Measurements from ENCODE around the gene PAPOLA. TPM values are rescaled to one million over a fixed set of nuclear protein-coding genes. Genes with fewer than 3 reads are reported as not detected.
"Not testable (repeated sequence)": the region's sequence is repeated elsewhere in the genome, so short reads cannot be mapped to it uniquely, and the experiment has no call there.

PAPOLA gene
- total RNA-seq, 1 donor from 2014 or later, result 143 TPM

GRCh38 chr14:96497586-96497985 is 4.6 kb upstream of the PAPOLA start:
- Histone ChIP-seq H3K4me3 (no peak overlapping the region), H3K27ac (no peak overlapping the region), H3K4me1 (peaks cover 7% of the 10 kb centered on the region), H3K36me3 (no peaks in the 10 kb centered on the region), H3K9me3 (no peaks in the 10 kb centered on the region), H3K27me3 (no peaks in the 10 kb centered on the region)
- intact Hi-C loops (cut with DNase I), result no loop called here
- no peak for DNase-seq (ENCODE audit: extremely low spot score in 2 of 2)
- no peak for TF ChIP-seq CTCF (IDR thresholded peaks at IDR 0.05)
- no peak for TF ChIP-seq POLR2AphosphoS5 (IDR thresholded peaks at IDR 0.05; ENCODE audit: insufficient read depth in 1 of 2, low read depth in 1 of 2)
- TF ChIP-seq POLR2A (IDR thresholded peaks at IDR 0.05), result no peak

- Histone ChIP-seq H3K36me3 (no peaks in the 10 kb centered on the region), H3K9me3 (no peaks in the 10 kb centered on the region), H3K4me3 (peak overlapping the region; percentile 78 to 88), H3K4me1 (peaks cover 34% of the 10 kb centered on the region), H3K27ac (peak overlapping the region; percentile 98), H3K27me3 (no peaks in the 10 kb centered on the region)
- TF ChIP-seq CTCF (IDR thresholded peaks at IDR 0.05) (no peak), POLR2A (IDR thresholded peaks at IDR 0.05) (no peak), POLR2AphosphoS5 (IDR thresholded peaks at IDR 0.05; ENCODE audit: insufficient read depth in 1 of 2, low read depth in 1 of 2) (no peak)
- no peak for DNase-seq (ENCODE audit: extremely low spot score in 2 of 2)
- intact Hi-C loops (cut with DNase I), result no loop called here
Observed at GRCh38 chr14:96501217-96501739, 904 bp upstream of the PAPOLA start.

GRCh38 chr14:96502621-96503305 is 581 bp downstream of the PAPOLA start:
- TF ChIP-seq POLR2AphosphoS5 (IDR thresholded peaks at IDR 0.05; ENCODE audit: insufficient read depth in 1 of 2, low read depth in 1 of 2), result no peak
- TF ChIP-seq POLR2A (IDR thresholded peaks at IDR 0.05), result no peak
- TF ChIP-seq CTCF (IDR thresholded peaks at IDR 0.05), result no peak
- H3K4me1 ChIP-seq, result peaks cover 38% of the 10 kb centered on the region

DNA sequence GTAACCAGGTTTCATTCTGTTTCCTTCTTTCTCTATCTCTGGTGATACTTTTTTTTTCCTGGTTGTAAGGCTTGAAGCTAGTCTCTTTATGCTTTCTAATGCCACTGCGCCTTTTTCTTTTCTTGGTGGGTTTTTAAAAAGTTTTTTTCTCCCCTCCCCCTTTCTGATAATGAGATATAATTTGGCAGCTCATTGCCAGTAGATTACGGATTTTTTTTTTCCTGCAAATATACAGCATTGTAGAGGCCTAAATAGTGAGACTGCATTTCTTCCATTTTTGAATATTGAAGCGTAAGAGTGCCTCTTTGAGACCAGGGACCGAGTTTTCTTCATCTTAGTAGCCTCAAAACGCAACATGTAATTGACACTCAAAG is 1.1 kb downstream of the PAPOLA start:
- H3K27ac ChIP-seq, result peak overlapping the region; percentile 98
- H3K36me3 ChIP-seq, result no peaks in the 10 kb centered on the region
- DNase-seq (ENCODE audit: extremely low spot score in 2 of 2), result no peak
- no peaks in the 10 kb centered on the region for H3K27me3 ChIP-seq
- H3K4me3 ChIP-seq, result peak overlapping the region; percentile 78 to 88
- no peaks in the 10 kb centered on the region for H3K9me3 ChIP-seq
- intact Hi-C loops (cut with DNase I), result no loop called here
- H3K4me1 ChIP-seq, result peaks cover 44% of the 10 kb centered on the region
- TF ChIP-seq POLR2AphosphoS5 (IDR thresholded peaks at IDR 0.05; ENCODE audit: insufficient read depth in 1 of 2, low read depth in 1 of 2), result no peak
- TF ChIP-seq CTCF (IDR thresholded peaks at IDR 0.05), result no peak
- TF ChIP-seq POLR2A (IDR thresholded peaks at IDR 0.05), result no peak

More at GRCh38 chr14:96502621-96503305, 581 bp downstream of the PAPOLA start:
- Histone ChIP-seq H3K27me3 (no peaks in the 10 kb centered on the region), H3K27ac (peak overlapping the region; percentile 98), H3K4me3 (peak overlapping the region; percentile 78 to 88), H3K36me3 (no peaks in the 10 kb centered on the region), H3K9me3 (no peaks in the 10 kb centered on the region)
- DNase-seq (ENCODE audit: extremely low spot score in 2 of 2), result no peak
- intact Hi-C loops (cut with DNase I), result no loop called here

DNA sequence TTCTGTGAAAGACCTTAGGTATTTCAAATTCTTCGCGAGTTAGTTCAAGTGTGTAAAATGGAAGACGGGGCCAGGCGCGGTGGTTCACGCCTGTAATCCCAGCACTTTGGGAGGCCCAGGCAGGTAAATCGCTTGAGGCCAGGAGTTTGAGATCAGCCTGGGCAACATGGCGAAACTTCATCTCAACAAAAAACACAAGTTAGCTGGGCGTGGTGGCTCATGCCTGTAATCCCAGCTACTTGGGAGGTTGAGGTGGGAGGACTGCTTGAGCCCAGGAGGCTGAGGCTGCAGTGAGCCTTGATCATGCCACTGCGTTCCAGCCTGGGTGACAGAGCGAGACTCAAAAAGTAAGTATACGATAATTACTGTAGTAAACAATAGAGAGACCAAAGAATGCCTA is 2.2 kb downstream of the PAPOLA start:
- intact Hi-C loops (cut with DNase I); H3K27me3 ChIP-seq; DNase-seq (ENCODE audit: extremely low spot score in 2 of 2); H3K36me3 ChIP-seq; H3K4me3 ChIP-seq; H3K9me3 ChIP-seq; H3K27ac ChIP-seq: not testable (repeated sequence)
- peaks cover 52% of the 10 kb centered on the region for H3K4me1 ChIP-seq

Data from vagina (tissue), 2 donors.